Caco-2 (cell line): Measurements from ENCODE around the gene QRFP. TPM values are rescaled to one million over a fixed set of nuclear protein-coding genes. Genes with fewer than 3 reads are reported as not detected.

Experiments
- BruUV-seq: library from RNA; stranded (reverse); fragments of 400-500 nt; replicated peaks from 2 replicates; lab custom pipeline; 2021; lab: Mats Ljungman, UMichigan
- CTCF ChIA-PET: fragments of 300-600 bp; sonication (Branson Sonifier 250); formaldehyde crosslinking; loops from one replicate; lab custom pipeline; 2022; ENCODE audit warnings: antibody characterized with exemption; lab: Charles Lee
- POLR2A ChIA-PET: fragments of 300-600 bp; sonication (Branson Sonifier 250); formaldehyde crosslinking; loops from one replicate; lab custom pipeline; 2022; ENCODE audit warnings: antibody characterized with exemption; lab: Charles Lee
- DNase-seq, 2 experiments: peaks; one replicate each; pipeline versions ENCODE4 v3.0.0 to v3.0.0-alpha.2; 2020 to 2022
- H3K27me3 ChIP-seq: replicated peaks from 2 replicates; pipeline ENCODE4 v1.6.0; 2011; ENCODE audit warnings: low read length; ENCODE audit not compliant: control insufficient read depth, insufficient read depth
- H3K36me3 ChIP-seq: 2 replicates; pipeline ENCODE4 v1.5.1; 2011; ENCODE audit warnings: low read length; ENCODE audit not compliant: control insufficient read depth, insufficient read depth
- H3K4me1 ChIP-seq: fragments of 250-450 bp; sonication (Bioruptor Pico); 2 replicates; pipeline ENCODE4 v1.5.1; 2020; ENCODE audit warnings: mild to moderate bottlenecking
- H3K4me3 ChIP-seq: 2 replicates; pipeline ENCODE4 v1.5.1; 2011; ENCODE audit warnings: low read depth, mild to moderate bottlenecking, control low read depth, low read length
- H3K9me3 ChIP-seq: fragments of 250-450 bp; sonication (Bioruptor Pico); 2 replicates; pipeline ENCODE4 v1.5.1; 2020; ENCODE audit warnings: mild to moderate bottlenecking, moderate library complexity
- H3K27ac Mint-ChIP-seq: one replicate; pipeline ENCODE4 v1.8.0; 2022; ENCODE audit warnings: mixed read lengths; ENCODE audit not compliant: unreplicated experiment
- H3K27me3 Mint-ChIP-seq: one replicate; pipeline ENCODE4 v1.8.0; 2022; ENCODE audit warnings: mixed read lengths; ENCODE audit not compliant: insufficient read depth, unreplicated experiment
- H3K36me3 Mint-ChIP-seq: one replicate; pipeline ENCODE4 v1.8.0; 2022; ENCODE audit warnings: mild to moderate bottlenecking, mixed read lengths; ENCODE audit not compliant: insufficient read depth, unreplicated experiment
- H3K4me1 Mint-ChIP-seq: one replicate; pipeline ENCODE4 v1.8.0; 2022; ENCODE audit warnings: low read depth, mixed read lengths; ENCODE audit not compliant: unreplicated experiment
- H3K4me3 Mint-ChIP-seq: one replicate; pipeline ENCODE4 v1.8.0; 2022; ENCODE audit warnings: mild to moderate bottlenecking, moderate library complexity, mixed read lengths; ENCODE audit not compliant: unreplicated experiment
- H3K9me3 Mint-ChIP-seq: one replicate; pipeline ENCODE4 v1.8.0; 2022; ENCODE audit warnings: mixed read lengths; ENCODE audit not compliant: unreplicated experiment
- intact Hi-C: fragments of 100-400 bp; cut with micrococcal nuclease; formaldehyde crosslinking; loops from one replicate; pipeline ENCODE4 v1.10.0; 2022; ENCODE audit not compliant: unreplicated experiment
- total RNA-seq: library from RNA; stranded (reverse); gene quantifications from 2 replicates; pipeline ENCODE4 v1.2.3, GENCODE V29; 2022
- TF ChIP-seq, protein P1 (sequence below), 2 experiments: fragments of 200-600 bp in 1 of 2; IDR thresholded peaks; 1 replicate in 1 of 2; 2 replicates in 1 of 2; pipeline versions ENCODE4 v1.5.1 to v1.8.0; 2011 to 2022; ENCODE audit warnings: antibody characterized with exemption in 1 of 2, control low read depth in 1 of 2, inconsistent platforms in 1 of 2, low read depth in 1 of 2, low read length in 1 of 2, mild to moderate bottlenecking in 1 of 2, moderate library complexity in 1 of 2; ENCODE audit not compliant: insufficient read depth in 1 of 2, severe bottlenecking in 1 of 2, unreplicated experiment in 1 of 2

Gene QRFP
- total RNA-seq, 1 experiment from 2014 or later, result not detected

DNA sequence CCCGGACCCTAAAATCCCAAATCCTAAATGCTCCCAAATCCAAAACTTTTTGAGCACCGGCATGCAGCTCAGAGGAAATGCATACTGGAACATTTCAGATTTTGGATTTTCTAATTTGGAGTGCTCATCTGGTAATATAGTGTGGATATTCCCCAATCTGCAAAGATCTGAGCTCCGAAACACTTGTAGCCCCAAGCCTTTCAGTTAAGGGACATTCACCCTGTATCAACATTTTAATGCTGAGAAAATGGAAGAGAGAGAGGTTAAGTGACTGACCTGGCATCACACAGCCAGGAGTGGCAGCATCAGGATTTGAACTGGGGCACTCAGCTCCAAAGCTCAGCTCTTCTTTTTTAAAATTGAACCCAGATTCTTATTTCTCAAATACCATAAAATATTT is 30.7 kb downstream of the QRFP start:
- H3K4me3 ChIP-seq, result no peak overlapping the region
- no peak overlapping the region for H3K27ac Mint-ChIP-seq
- H3K27me3 Mint-ChIP-seq, result no peaks in the 10 kb centered on the region
- intact Hi-C loops, result loop anchor here (1.0 kb wide), 4 partner anchors 75 to 180 kb away; no protein-coding TSS in a partner anchor
- H3K9me3 Mint-ChIP-seq, result no peaks in the 10 kb centered on the region
- no peaks in the 10 kb centered on the region for H3K9me3 ChIP-seq
- H3K36me3 ChIP-seq, result peaks cover 5% of the 10 kb centered on the region
- BruUV-seq, result no TSS peak
- DNase-seq, result no peak
- ChIA-PET CTCF (interaction anchor here (0.7 to 1.8 kb wide), 15 partner anchors 12 to 395 kb away, joined by 3 to 27 read pairs (median 5); partner anchors contain the start of gene EXOSC2), POLR2A (interaction anchor here (0.6 kb wide), 1 partner anchor 90 kb away, joined by 4 read pairs; no protein-coding TSS in a partner anchor)
- H3K4me1 Mint-ChIP-seq, result no peaks in the 10 kb centered on the region
- TF ChIP-seq, protein P1, sequence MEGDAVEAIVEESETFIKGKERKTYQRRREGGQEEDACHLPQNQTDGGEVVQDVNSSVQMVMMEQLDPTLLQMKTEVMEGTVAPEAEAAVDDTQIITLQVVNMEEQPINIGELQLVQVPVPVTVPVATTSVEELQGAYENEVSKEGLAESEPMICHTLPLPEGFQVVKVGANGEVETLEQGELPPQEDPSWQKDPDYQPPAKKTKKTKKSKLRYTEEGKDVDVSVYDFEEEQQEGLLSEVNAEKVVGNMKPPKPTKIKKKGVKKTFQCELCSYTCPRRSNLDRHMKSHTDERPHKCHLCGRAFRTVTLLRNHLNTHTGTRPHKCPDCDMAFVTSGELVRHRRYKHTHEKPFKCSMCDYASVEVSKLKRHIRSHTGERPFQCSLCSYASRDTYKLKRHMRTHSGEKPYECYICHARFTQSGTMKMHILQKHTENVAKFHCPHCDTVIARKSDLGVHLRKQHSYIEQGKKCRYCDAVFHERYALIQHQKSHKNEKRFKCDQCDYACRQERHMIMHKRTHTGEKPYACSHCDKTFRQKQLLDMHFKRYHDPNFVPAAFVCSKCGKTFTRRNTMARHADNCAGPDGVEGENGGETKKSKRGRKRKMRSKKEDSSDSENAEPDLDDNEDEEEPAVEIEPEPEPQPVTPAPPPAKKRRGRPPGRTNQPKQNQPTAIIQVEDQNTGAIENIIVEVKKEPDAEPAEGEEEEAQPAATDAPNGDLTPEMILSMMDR (IDR thresholded peaks at IDR 0.05; ENCODE audit: insufficient read depth in 1 of 2, low read depth in 1 of 2, low read length in 1 of 2, severe bottlenecking in 1 of 2, unreplicated experiment in 1 of 2), result no peak
- peaks cover 6% of the 10 kb centered on the region for H3K4me1 ChIP-seq
- H3K27me3 ChIP-seq, result no peaks in the 10 kb centered on the region
- peaks cover 44% of the 10 kb centered on the region for H3K36me3 Mint-ChIP-seq
- H3K4me3 Mint-ChIP-seq, result no peak overlapping the region

DNA sequence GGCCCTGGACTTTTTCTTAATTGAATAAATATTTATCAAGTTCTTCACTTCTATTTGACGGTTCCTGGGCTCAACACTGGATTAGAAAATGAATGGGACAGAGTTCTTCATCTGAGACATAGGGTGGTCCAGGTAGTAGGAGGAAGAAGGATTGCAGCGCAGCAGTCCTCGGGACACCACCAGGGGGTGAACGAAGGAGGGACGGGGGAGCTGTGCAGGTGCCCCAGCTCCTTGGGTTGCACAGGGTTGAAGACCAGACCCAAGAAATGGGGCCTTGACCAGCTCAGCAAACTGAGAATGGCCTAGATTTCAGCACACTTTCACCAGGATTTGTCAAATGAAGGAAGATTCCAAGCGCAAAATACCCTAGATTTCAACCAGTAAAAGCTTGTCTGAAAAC is 32.1 kb downstream of the QRFP start:
- peaks cover 6% of the 10 kb centered on the region for H3K4me1 ChIP-seq
- POLR2A ChIA-PET, result no interaction called here
- no peak for DNase-seq
- H3K9me3 Mint-ChIP-seq, result no peaks in the 10 kb centered on the region
- H3K4me1 Mint-ChIP-seq, result no peaks in the 10 kb centered on the region
- no peaks in the 10 kb centered on the region for H3K9me3 ChIP-seq
- H3K36me3 Mint-ChIP-seq, result peaks cover 37% of the 10 kb centered on the region
- H3K36me3 ChIP-seq, result peaks cover 4% of the 10 kb centered on the region; the same call in 1 of the 2 replicates
- intact Hi-C loops, result no loop called here
- CTCF ChIA-PET, result interaction anchor here (0.6 to 0.7 kb wide), 2 partner anchors 134 to 157 kb away, joined by 3 to 6 read pairs; no protein-coding TSS in a partner anchor
- TF ChIP-seq, protein P1 (IDR thresholded peaks at IDR 0.05; ENCODE audit: insufficient read depth in 1 of 2, low read depth in 1 of 2, low read length in 1 of 2, severe bottlenecking in 1 of 2, unreplicated experiment in 1 of 2), result no peak
- H3K4me3 Mint-ChIP-seq, result no peak overlapping the region
- H3K4me3 ChIP-seq, result no peak overlapping the region
- H3K27me3 Mint-ChIP-seq, result no peaks in the 10 kb centered on the region
- no TSS peak for BruUV-seq
- no peak overlapping the region for H3K27ac Mint-ChIP-seq
- no peaks in the 10 kb centered on the region for H3K27me3 ChIP-seq

DNA sequence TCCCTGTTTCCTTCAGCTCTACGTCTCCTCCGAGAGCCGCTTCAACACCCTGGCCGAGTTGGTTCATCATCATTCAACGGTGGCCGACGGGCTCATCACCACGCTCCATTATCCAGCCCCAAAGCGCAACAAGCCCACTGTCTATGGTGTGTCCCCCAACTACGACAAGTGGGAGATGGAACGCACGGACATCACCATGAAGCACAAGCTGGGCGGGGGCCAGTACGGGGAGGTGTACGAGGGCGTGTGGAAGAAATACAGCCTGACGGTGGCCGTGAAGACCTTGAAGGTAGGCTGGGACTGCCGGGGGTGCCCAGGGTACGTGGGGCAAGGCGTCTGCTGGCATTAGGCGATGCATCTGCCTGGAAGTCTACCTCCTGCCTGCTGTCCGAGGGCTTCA is 33.9 kb downstream of the QRFP start:
- Mint-ChIP-seq H3K4me3 (no peak overlapping the region), H3K27me3 (no peaks in the 10 kb centered on the region), H3K9me3 (no peaks in the 10 kb centered on the region), H3K36me3 (peaks cover 43% of the 10 kb centered on the region), H3K4me1 (no peaks in the 10 kb centered on the region), H3K27ac (no peak overlapping the region)
- TF ChIP-seq, protein P1 (IDR thresholded peaks at IDR 0.05; ENCODE audit: insufficient read depth in 1 of 2, low read depth in 1 of 2, low read length in 1 of 2, severe bottlenecking in 1 of 2, unreplicated experiment in 1 of 2), result no peak
- Histone ChIP-seq H3K4me1 (peaks cover 6% of the 10 kb centered on the region), H3K4me3 (no peak overlapping the region), H3K27me3 (no peaks in the 10 kb centered on the region), H3K9me3 (no peaks in the 10 kb centered on the region), H3K36me3 (peaks cover 2% of the 10 kb centered on the region; the same call in 1 of the 2 replicates)
- BruUV-seq, result no TSS peak
- POLR2A ChIA-PET, result no interaction called here
- no peak for DNase-seq
- CTCF ChIA-PET, result interaction anchor here (1.5 kb wide), 1 partner anchor 156 kb away, joined by 4 read pairs; no protein-coding TSS in a partner anchor
- intact Hi-C loops, result loop anchor here (1.0 kb wide), 2 partner anchors 91 to 150 kb away; no protein-coding TSS in a partner anchor
